ENCODE results near the gene MARK1. TPM values are rescaled to one million over a fixed set of nuclear protein-coding genes. Genes with fewer than 3 reads are reported as not detected.

The MARK1 gene
- total RNA-seq (1 to 10 TPM; 1.8 to 4.2 (median 2.8) TPM), polyA plus RNA-seq (1 to 10 TPM; 1.2 to 8.1 TPM)
- long read RNA-seq, donor 1, partial matches to known transcripts: 2 of 2 reads
- long read RNA-seq, donor 1, other reads (novel, unspliced or antisense): 0 of 2 reads
- long read RNA-seq, donor 2, full-length matches to known transcripts: 2 of 2 reads
- long read RNA-seq, donor 2, partial matches to known transcripts: 0 of 2 reads
- long read RNA-seq, donor 2, other reads (novel, unspliced or antisense): 0 of 2 reads
- long read RNA-seq, donor 3, partial matches to known transcripts: 3 of 6 reads
- long read RNA-seq, donor 3, other reads (novel, unspliced or antisense): 2 of 6 reads

- no peaks in the 10 kb centered on the region for H3K27me3 ChIP-seq
- intact Hi-C loops (cut with DNase I): no loop called here
- DNase-seq: peak; percentile 18 to 58 (median 35)
- H3K9me3 ChIP-seq: no peaks in the 10 kb centered on the region
- peak within 1 kb of the TSS; percentile 55 for H3K4me3 ChIP-seq
- H3K36me3 ChIP-seq: no peaks in the 10 kb centered on the region
- H3K4me1 ChIP-seq (ENCODE audit: insufficient read depth): peaks cover 3% of the 10 kb centered on the region
- peak within 1 kb of the TSS; percentile 31 to 71 for H3K27ac ChIP-seq
- 0 to 1% (median 0%) methylated on average over 75 to 96 of the region's 96 CpGs for WGBS, 3 donors
- TF ChIP-seq POLR2A (IDR thresholded peaks at IDR 0.05) (no peak), CTCF (IDR thresholded peaks at IDR 0.05) (no peak), EP300 (IDR thresholded peaks at IDR 0.05) (no peak)
Observed at GRCh38 chr1:220527908-220528678, at the start of gene MARK1. TSS of gene MARK1 (plus strand) at chr1:220528136. CDS start at chr1:220528823, 687 bp downstream.

GRCh38 chr1:220483700-220484099 is 44.2 kb upstream of the MARK1 start:
- H3K27me3 ChIP-seq: no peaks in the 10 kb centered on the region
- H3K36me3 ChIP-seq: no peaks in the 10 kb centered on the region
- no peak for DNase-seq
- H3K9me3 ChIP-seq: no peaks in the 10 kb centered on the region
- TF ChIP-seq EP300 (IDR thresholded peaks at IDR 0.05): no peak
- no peak for TF ChIP-seq POLR2A (IDR thresholded peaks at IDR 0.05)
- no peak for TF ChIP-seq CTCF (IDR thresholded peaks at IDR 0.05)
- intact Hi-C loops (cut with DNase I): no loop called here
- H3K4me3 ChIP-seq: no peak overlapping the region
- H3K27ac ChIP-seq: no peak overlapping the region
- WGBS, 3 donors: 70 to 77% (median 76%) methylated on average over 6 of the region's 6 CpGs
- H3K4me1 ChIP-seq (ENCODE audit: insufficient read depth): no peaks in the 10 kb centered on the region

- DNase-seq: no peak
- H3K27ac ChIP-seq: no peak overlapping the region
- H3K36me3 ChIP-seq: no peaks in the 10 kb centered on the region
- no peaks in the 10 kb centered on the region for H3K27me3 ChIP-seq
- H3K4me1 ChIP-seq (ENCODE audit: insufficient read depth): no peaks in the 10 kb centered on the region
- TF ChIP-seq EP300 (IDR thresholded peaks at IDR 0.05): no peak
- TF ChIP-seq CTCF (IDR thresholded peaks at IDR 0.05): no peak
- no peak for TF ChIP-seq POLR2A (IDR thresholded peaks at IDR 0.05)
- intact Hi-C loops (cut with DNase I): no loop called here
- H3K4me3 ChIP-seq: no peak overlapping the region
- no peaks in the 10 kb centered on the region for H3K9me3 ChIP-seq
Observed at GRCh38 chr1:220484135-220484534, 43.8 kb upstream of the MARK1 start.

- intact Hi-C loops (cut with DNase I): no loop called here
- no peaks in the 10 kb centered on the region for H3K27me3 ChIP-seq
- H3K4me1 ChIP-seq (ENCODE audit: insufficient read depth): no peaks in the 10 kb centered on the region
- TF ChIP-seq POLR2A (IDR thresholded peaks at IDR 0.05): no peak
- H3K36me3 ChIP-seq: no peaks in the 10 kb centered on the region
- no peak for DNase-seq
- H3K9me3 ChIP-seq: no peaks in the 10 kb centered on the region
- no peak overlapping the region for H3K4me3 ChIP-seq
- WGBS, 3 donors: 51 to 62% (median 57%) methylated on average over 3 of the region's 3 CpGs
- H3K27ac ChIP-seq: no peak overlapping the region
Observed at GRCh38 chr1:220485131-220485530, 42.8 kb upstream of the MARK1 start.

GRCh38 chr1:220485791-220486190 is 42.1 kb upstream of the MARK1 start:
- WGBS, 3 donors: 75 to 84% (median 78%) methylated on average over 6 of the region's 6 CpGs
- no peaks in the 10 kb centered on the region for H3K36me3 ChIP-seq
- no peak for TF ChIP-seq EP300 (IDR thresholded peaks at IDR 0.05)
- TF ChIP-seq CTCF (IDR thresholded peaks at IDR 0.05): no peak
- TF ChIP-seq POLR2A (IDR thresholded peaks at IDR 0.05): no peak
- no peaks in the 10 kb centered on the region for H3K4me1 ChIP-seq (ENCODE audit: insufficient read depth)
- H3K27ac ChIP-seq: no peak overlapping the region
- intact Hi-C loops (cut with DNase I): no loop called here
- no peak overlapping the region for H3K4me3 ChIP-seq
- DNase-seq: no peak
- no peaks in the 10 kb centered on the region for H3K9me3 ChIP-seq
- no peaks in the 10 kb centered on the region for H3K27me3 ChIP-seq

Data from ovary (tissue), 10 donors.